ENCODE data around the gene CSNK1D.
"Not testable (repeated sequence)": the region's sequence is repeated elsewhere in the genome, so short reads cannot be mapped to it uniquely, and the experiment has no call there.

The CSNK1D gene

GRCh38 chr17:82195675-82196672 is 77.5 kb downstream of the CSNK1D start:
- no peak overlapping the region for H3K4me2 ChIP-seq (ENCODE audit: low read length)
- no peaks in the 10 kb centered on the region for H3K9me3 ChIP-seq (ENCODE audit: control insufficient read depth, low read length)
- no peaks in the 10 kb centered on the region for H3K36me3 ChIP-seq (ENCODE audit: control insufficient read depth, insufficient read depth, low read length)
- H3K27me3 ChIP-seq (ENCODE audit: control insufficient read depth, insufficient read depth, low read length): no peaks in the 10 kb centered on the region
- H3K27ac ChIP-seq: no peak overlapping the region
- H2AFZ ChIP-seq: no peak overlapping the region
- H3K9ac ChIP-seq: no peak overlapping the region
- H3K4me3 ChIP-seq (ENCODE audit: low read depth, low read length): no peak overlapping the region
- peaks cover 23% of the 10 kb centered on the region for H3K79me2 ChIP-seq
- TF ChIP-seq, protein P1, sequence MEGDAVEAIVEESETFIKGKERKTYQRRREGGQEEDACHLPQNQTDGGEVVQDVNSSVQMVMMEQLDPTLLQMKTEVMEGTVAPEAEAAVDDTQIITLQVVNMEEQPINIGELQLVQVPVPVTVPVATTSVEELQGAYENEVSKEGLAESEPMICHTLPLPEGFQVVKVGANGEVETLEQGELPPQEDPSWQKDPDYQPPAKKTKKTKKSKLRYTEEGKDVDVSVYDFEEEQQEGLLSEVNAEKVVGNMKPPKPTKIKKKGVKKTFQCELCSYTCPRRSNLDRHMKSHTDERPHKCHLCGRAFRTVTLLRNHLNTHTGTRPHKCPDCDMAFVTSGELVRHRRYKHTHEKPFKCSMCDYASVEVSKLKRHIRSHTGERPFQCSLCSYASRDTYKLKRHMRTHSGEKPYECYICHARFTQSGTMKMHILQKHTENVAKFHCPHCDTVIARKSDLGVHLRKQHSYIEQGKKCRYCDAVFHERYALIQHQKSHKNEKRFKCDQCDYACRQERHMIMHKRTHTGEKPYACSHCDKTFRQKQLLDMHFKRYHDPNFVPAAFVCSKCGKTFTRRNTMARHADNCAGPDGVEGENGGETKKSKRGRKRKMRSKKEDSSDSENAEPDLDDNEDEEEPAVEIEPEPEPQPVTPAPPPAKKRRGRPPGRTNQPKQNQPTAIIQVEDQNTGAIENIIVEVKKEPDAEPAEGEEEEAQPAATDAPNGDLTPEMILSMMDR (IDR thresholded peaks at IDR 0.05): no peak
- no peaks in the 10 kb centered on the region for H3K4me1 ChIP-seq

- Histone ChIP-seq H3K9me3 (ENCODE audit: control insufficient read depth, low read length) (no peaks in the 10 kb centered on the region), H3K4me2 (ENCODE audit: low read length) (no peak overlapping the region), H3K4me3 (ENCODE audit: low read depth, low read length) (no peak overlapping the region), H3K36me3 (ENCODE audit: control insufficient read depth, insufficient read depth, low read length) (no peaks in the 10 kb centered on the region), H3K9ac (no peak overlapping the region), H3K4me1 (no peaks in the 10 kb centered on the region), H3K79me2 (peaks cover 23% of the 10 kb centered on the region), H2AFZ (no peak overlapping the region), H3K27ac (no peak overlapping the region), H3K27me3 (ENCODE audit: control insufficient read depth, insufficient read depth, low read length) (no peaks in the 10 kb centered on the region)
- TF ChIP-seq, protein P1 (IDR thresholded peaks at IDR 0.05): no peak
Observed at GRCh38 chr17:82194765-82195164, 78.7 kb downstream of the CSNK1D start.

DNA sequence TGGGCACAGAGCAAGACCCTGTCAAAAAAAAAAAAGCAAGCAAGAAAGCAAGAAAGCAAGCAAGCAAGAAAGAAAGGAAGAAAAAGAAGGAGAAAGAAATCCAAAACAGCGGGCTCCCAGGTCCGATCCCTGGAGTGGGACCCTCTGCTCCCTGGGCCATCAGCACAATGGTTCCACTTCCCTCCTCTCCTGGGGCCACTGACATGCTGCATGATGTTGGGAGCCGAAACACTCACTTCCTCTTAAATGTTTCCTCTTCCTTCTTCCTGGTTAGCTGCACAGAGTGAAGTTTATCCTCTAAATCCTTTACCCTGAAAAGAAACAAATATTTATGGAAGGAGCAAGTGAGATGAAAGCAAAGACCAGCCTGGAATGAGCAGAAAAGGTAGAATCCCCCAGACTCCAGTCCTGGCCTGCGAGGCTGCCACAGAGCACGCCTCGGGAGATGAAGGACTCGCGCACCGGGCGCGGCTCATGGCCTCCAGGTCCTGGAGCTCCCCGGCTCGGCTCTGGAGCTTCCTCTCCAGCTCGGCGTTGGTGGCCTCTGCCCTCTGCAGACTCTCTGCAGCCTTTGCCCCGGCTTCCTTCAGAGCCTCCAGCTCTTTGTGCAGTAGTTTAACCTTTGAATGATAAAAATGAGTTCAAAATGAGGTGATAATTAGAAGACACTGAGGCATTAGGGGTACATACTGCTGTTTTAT is 79.8 kb downstream of the CSNK1D start:
- peaks cover 23% of the 10 kb centered on the region for H3K79me2 ChIP-seq
- no peak overlapping the region for H3K27ac ChIP-seq
- no peak overlapping the region for H3K4me3 ChIP-seq (ENCODE audit: low read depth, low read length)
- no peak overlapping the region for H3K4me2 ChIP-seq (ENCODE audit: low read length)
- no peaks in the 10 kb centered on the region for H3K9me3 ChIP-seq (ENCODE audit: control insufficient read depth, low read length)
- no peaks in the 10 kb centered on the region for H3K36me3 ChIP-seq (ENCODE audit: control insufficient read depth, insufficient read depth, low read length)
- no peak overlapping the region for H3K9ac ChIP-seq
- H3K27me3 ChIP-seq (ENCODE audit: control insufficient read depth, insufficient read depth, low read length): no peaks in the 10 kb centered on the region
- no peak overlapping the region for H2AFZ ChIP-seq
- H3K4me1 ChIP-seq: no peaks in the 10 kb centered on the region
- TF ChIP-seq, protein P1 (IDR thresholded peaks at IDR 0.05): no peak

GRCh38 chr17:82193050-82193449 is 80.5 kb downstream of the CSNK1D start:
- H3K27me3 ChIP-seq (ENCODE audit: control insufficient read depth, insufficient read depth, low read length); H3K4me1 ChIP-seq; H3K4me2 ChIP-seq (ENCODE audit: low read length); H3K36me3 ChIP-seq (ENCODE audit: control insufficient read depth, insufficient read depth, low read length); H3K27ac ChIP-seq; H3K9me3 ChIP-seq (ENCODE audit: control insufficient read depth, low read length); H2AFZ ChIP-seq; H3K4me3 ChIP-seq (ENCODE audit: low read depth, low read length); H3K9ac ChIP-seq: not testable (repeated sequence)
- H3K79me2 ChIP-seq: peaks cover 21% of the 10 kb centered on the region
